ENCODE measurements around the gene PLCZ1.

GRCh38 chr12:18703911-18704310 lies 33.9 kb downstream of the PLCZ1 start:
- no peak for TF ChIP-seq CTCF (IDR thresholded peaks at IDR 0.05; ENCODE audit: low read depth, low read length, poor library complexity, severe bottlenecking)
- TF ChIP-seq EZH2phosphoT487 (IDR thresholded peaks at IDR 0.05; ENCODE audit: borderline replicate concordance, low read length) = no peak
